ENCODE data around the gene SPX. TPM values are rescaled to one million over a fixed set of nuclear protein-coding genes. Genes with fewer than 3 reads are reported as not detected.
A peak's percentile ranks its signal among the peaks of the same experiment; 100 is the strongest.

The SPX gene
- total and polyA plus RNA-seq, 2 of the 8 experiments (the other 6 are each of a cell fraction or from before 2014, with no cell fraction given), result 1.2 to 1.3 TPM

GRCh38 chr12:21502164-21502496, 24.0 kb upstream of the SPX start:
- Histone ChIP-seq H3K56ac (replicated peaks; ENCODE audit: insufficient read length, low read depth, low read length) (no peak overlapping the region), H3K4me2 (ENCODE audit: insufficient read depth in 1 of 2, low read depth in 2 of 2, low read length in 2 of 2) (peak overlapping the region; percentile 87 to 91), H4K5ac (ENCODE audit: insufficient read length, low read depth, low read length) (peak overlapping the region; percentile 72), H2BK20ac (ENCODE audit: low read length) (no peak overlapping the region), H3K79me2 (ENCODE audit: control insufficient read depth in 1 of 2, insufficient read depth in 2 of 2, low read length in 2 of 2) (peaks cover 9 to 64% of the 10 kb centered on the region in 2 experiments; a peak in 3 of 4 replicates), H3K4me3 (ENCODE audit: extremely low read depth in 1 of 4, insufficient read depth in 2 of 4, low read depth in 3 of 4, low read length in 4 of 4) (peak overlapping the region; percentile 72 to 93 (median 84)), H3K9ac (replicated peaks in 1 of 4; ENCODE audit: extremely low read depth in 1 of 4, low read depth in 3 of 4, low read length in 3 of 4) (peak overlapping the region; percentile 80 to 95 (median 86)), H3K18ac (ENCODE audit: extremely low read depth, low read length) (no peak overlapping the region), H4K8ac (ENCODE audit: extremely low read depth, insufficient read depth, low read length) (peak overlapping the region; percentile 98; the same call in 1 of the 2 replicates), H3K36me3 (ENCODE audit: control insufficient read depth in 2 of 4, insufficient read depth in 4 of 4, low read length in 3 of 4) (peaks cover 0 to 10% (median 4%) of the 10 kb centered on the region in 4 experiments; a peak in 5 of 8 replicates), H2BK12ac (ENCODE audit: low read depth, low read length) (no peak overlapping the region; the same call in 1 of the 2 replicates), H3K4me1 (replicated peaks in 1 of 4; ENCODE audit: control insufficient read depth in 3 of 4, insufficient read depth in 4 of 4, low read length in 3 of 4) (peaks cover 0 to 6% (median 2%) of the 10 kb centered on the region in 4 experiments; a peak in 4 of 7 replicates), H2AK5ac (ENCODE audit: low read depth, low read length) (no peak overlapping the region), H2BK120ac (replicated peaks; ENCODE audit: low read depth, low read length) (no peak overlapping the region), H4K91ac (replicated peaks; ENCODE audit: insufficient read length, low read length) (no peak overlapping the region), H3K23ac (ENCODE audit: insufficient read length) (no peak overlapping the region), H2BK5ac (ENCODE audit: low read depth, low read length) (no peak overlapping the region), H3K27ac (ENCODE audit: low read depth, low read length) (peak overlapping the region; percentile 83; the same call in 1 of the 2 replicates), H4K20me1 (replicated peaks in 1 of 2; ENCODE audit: control insufficient read depth in 1 of 2, insufficient read depth in 2 of 2, low read length in 2 of 2) (no peaks in the 10 kb centered on the region), H2AFZ (ENCODE audit: low read length) (peak overlapping the region; percentile 11; the same call in 1 of the 2 replicates), H3K14ac (ENCODE audit: insufficient read length) (no peak overlapping the region), H3K9me3 (ENCODE audit: insufficient read depth in 2 of 2, low read depth in 1 of 2, low read length in 1 of 2) (no peaks in the 10 kb centered on the region), H3K4ac (replicated peaks; ENCODE audit: insufficient read length, low read depth, low read length) (no peak overlapping the region), H3K27me3 (replicated peaks in 1 of 4; ENCODE audit: control insufficient read depth in 3 of 4, extremely low read depth in 1 of 4, insufficient read depth in 3 of 4, low read length in 3 of 4) (no peaks in the 10 kb centered on the region), H3K79me1 (ENCODE audit: low read depth, low read length) (peaks cover 4% of the 10 kb centered on the region), H3K23me2 (ENCODE audit: low read depth, low read length) (peaks cover 7% of the 10 kb centered on the region), H2BK15ac (ENCODE audit: low read length) (no peak overlapping the region)
- CTCF ChIA-PET (ENCODE audit: partially characterized antibody), result interaction anchor here (1.5 kb wide), 1 partner anchor 9 kb away, joined by 3 read pairs; no protein-coding TSS in a partner anchor
- TF ChIP-seq TCF12 (IDR thresholded peaks at IDR 0.05; ENCODE audit: low read depth, low read length), result no peak
- TF ChIP-seq POLR2AphosphoS5 (IDR thresholded peaks at IDR 0.05; ENCODE audit: low read depth, low read length), result no peak
- no peak for TF ChIP-seq YY1 (IDR thresholded peaks at IDR 0.05; ENCODE audit: low read depth, low read length)
- peak; percentile 9 for TF ChIP-seq KDM4A (IDR thresholded peaks at IDR 0.05; ENCODE audit: low read depth, low read length, severe bottlenecking)
- TF ChIP-seq RBBP5 (IDR thresholded peaks at IDR 0.05; ENCODE audit: borderline replicate concordance, low read depth, low read length), result no peak
- TF ChIP-seq, protein P1, sequence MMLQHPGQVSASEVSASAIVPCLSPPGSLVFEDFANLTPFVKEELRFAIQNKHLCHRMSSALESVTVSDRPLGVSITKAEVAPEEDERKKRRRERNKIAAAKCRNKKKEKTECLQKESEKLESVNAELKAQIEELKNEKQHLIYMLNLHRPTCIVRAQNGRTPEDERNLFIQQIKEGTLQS (IDR thresholded peaks at IDR 0.05; ENCODE audit: insufficient read depth, low read depth, low read length), result no peak
- TF ChIP-seq ATF2 (IDR thresholded peaks at IDR 0.05; ENCODE audit: low read length), result no peak
- no peak for TF ChIP-seq JUN (IDR thresholded peaks at IDR 0.05; ENCODE audit: low read depth, low read length)
- POLR2A ChIA-PET (ENCODE audit: partially characterized antibody), result interaction anchor here (1.0 to 2.6 kb wide), 19 partner anchors 9 to 190 kb away, joined by 3 to 23 read pairs (median 5); partner anchors contain the start of genes LDHB, PYROXD1 and SPX
- DNase-seq (ENCODE audit: low read depth in 1 of 2, low spot score in 2 of 2), result no peak
- FAIRE-seq, result no peak
- WGBS, 2 experiments (ENCODE audit: extremely low coverage in 1 of 2, insufficient coverage in 1 of 2, insufficient read length in 1 of 2, insufficient replicate concordance in 2 of 2, low coverage in 1 of 2, low lambda C conversion rate in 2 of 2, missing lambda C conversion rate in 1 of 2), result 4% methylated on average over 14 of the region's 14 CpGs; no CpG with 5 or more reads in 1 of the 2 experiments

Data from H1 (cell line).